GM12864 (cell line): Measurements from ENCODE around the gene CXCL11.

Source experiments
- DNase-seq: peaks from one replicate; pipeline ENCODE4 v3.0.0-alpha.2; 2011; ENCODE audit warnings: low read depth
- H3K4me3 ChIP-seq: 2 replicates; pipeline ENCODE4 v1.5.1; 2011; ENCODE audit warnings: mild to moderate bottlenecking, low read depth, low read length, control low read depth
- TF ChIP-seq, protein P1 (sequence below): IDR thresholded peaks from 2 replicates; pipeline ENCODE4 v1.5.1; 2011; ENCODE audit warnings: low read depth, mild to moderate bottlenecking, moderate library complexity, low read length, control low read depth, inconsistent platforms; ENCODE audit errors: missing control alignments

CXCL11 gene

GRCh38 chr4:76035799-76036380 lies at the start of gene CXCL11:
Gene CXCL11, minus strand, starts transcription at chr4:76036070. Its CDS starts 83 bp downstream, at chr4:76035987.
- DNase-seq: no peak
- H3K4me3 ChIP-seq: no peak within 1 kb of the TSS
- TF ChIP-seq, protein P1, sequence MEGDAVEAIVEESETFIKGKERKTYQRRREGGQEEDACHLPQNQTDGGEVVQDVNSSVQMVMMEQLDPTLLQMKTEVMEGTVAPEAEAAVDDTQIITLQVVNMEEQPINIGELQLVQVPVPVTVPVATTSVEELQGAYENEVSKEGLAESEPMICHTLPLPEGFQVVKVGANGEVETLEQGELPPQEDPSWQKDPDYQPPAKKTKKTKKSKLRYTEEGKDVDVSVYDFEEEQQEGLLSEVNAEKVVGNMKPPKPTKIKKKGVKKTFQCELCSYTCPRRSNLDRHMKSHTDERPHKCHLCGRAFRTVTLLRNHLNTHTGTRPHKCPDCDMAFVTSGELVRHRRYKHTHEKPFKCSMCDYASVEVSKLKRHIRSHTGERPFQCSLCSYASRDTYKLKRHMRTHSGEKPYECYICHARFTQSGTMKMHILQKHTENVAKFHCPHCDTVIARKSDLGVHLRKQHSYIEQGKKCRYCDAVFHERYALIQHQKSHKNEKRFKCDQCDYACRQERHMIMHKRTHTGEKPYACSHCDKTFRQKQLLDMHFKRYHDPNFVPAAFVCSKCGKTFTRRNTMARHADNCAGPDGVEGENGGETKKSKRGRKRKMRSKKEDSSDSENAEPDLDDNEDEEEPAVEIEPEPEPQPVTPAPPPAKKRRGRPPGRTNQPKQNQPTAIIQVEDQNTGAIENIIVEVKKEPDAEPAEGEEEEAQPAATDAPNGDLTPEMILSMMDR: no peak

DNA sequence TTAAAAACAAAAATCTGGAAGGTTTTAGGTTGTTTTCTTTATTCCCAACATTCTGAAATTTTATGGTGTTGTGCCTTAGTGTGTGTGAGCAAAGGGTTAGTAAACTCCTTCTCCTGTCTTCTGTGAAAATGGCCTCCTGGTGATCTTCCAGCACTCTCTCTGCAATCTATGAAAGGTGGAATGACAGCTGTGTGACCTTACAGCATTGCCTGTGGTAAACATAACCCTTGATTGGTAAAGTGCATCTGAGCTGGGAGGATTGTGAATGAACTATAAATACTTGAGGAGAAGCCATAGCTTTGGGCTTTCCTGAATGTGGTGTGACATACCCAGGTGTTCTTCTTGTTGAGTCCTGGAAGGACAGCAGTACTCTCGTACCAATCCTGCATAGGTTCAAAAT lies 48.7 kb upstream of the CXCL11 start:
- no peak overlapping the region for H3K4me3 ChIP-seq
- DNase-seq: no peak
- TF ChIP-seq, protein P1: no peak

- no peak for DNase-seq
- no peak overlapping the region for H3K4me3 ChIP-seq
- TF ChIP-seq, protein P1: no peak
Measured at GRCh38 chr4:76083386-76083988, 47.6 kb upstream of the CXCL11 start.

- TF ChIP-seq, protein P1: no peak
- no peak for DNase-seq
- H3K4me3 ChIP-seq: no peak overlapping the region
Measured at GRCh38 chr4:76078033-76078613, 42.3 kb upstream of the CXCL11 start.

DNA sequence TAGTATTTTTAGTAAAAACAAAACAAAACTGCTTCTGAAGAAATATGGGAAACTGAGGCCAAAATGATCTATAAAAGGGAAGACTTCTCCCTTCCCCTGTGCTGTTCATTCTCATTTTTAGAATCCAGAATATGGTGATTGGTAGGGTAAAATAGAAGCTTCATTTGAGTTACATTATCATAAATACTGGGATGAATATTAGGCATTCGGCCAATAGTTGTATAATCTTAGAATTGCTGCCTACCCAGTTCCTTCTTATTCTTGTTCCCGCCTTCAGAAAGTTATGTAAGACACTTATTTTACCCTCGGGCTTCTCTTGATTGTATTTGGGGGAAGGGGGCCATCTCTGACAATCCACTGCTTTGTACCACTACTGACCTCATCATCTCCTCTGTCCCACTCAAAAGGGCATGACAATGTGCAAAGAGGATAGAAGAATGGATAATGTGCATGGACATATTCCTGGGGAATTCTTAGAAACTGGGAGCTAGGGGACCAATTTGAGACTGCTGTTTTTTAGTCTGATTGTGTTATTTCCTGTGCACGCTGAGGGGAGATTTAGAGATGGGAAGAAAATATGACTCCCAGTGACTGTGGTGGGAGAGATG lies 39.2 kb upstream of the CXCL11 start:
- no peak overlapping the region for H3K4me3 ChIP-seq
- no peak for DNase-seq
- TF ChIP-seq, protein P1: no peak

DNA sequence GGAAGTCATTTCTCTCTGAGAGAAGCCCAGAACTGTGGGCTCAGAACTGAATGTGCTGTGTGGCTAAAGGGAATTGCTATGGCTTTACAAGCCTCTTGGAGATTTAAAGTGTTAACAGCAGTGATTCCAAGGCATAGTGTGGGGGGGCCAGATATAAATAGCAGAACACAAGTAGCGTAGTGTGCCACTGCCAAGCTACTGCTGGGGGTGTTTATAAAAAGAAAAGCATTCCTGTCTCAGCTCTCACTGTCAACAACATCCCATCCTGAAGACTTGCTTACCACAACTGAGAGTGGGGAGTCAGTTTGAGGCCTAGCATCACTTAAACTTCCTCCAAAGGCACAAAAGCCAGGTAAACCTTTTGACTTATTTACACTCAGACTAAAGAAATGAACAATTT lies 38.6 kb upstream of the CXCL11 start, which contains the start of gene ART3:
Gene ART3 (plus strand): TSS at position 242 of the 400 bp plus-strand sequence. CDS start 1,181 bp downstream, outside the sequence.
- no peak within 1 kb of the TSS for H3K4me3 ChIP-seq
- TF ChIP-seq, protein P1: no peak
- DNase-seq: no peak

- TF ChIP-seq, protein P1: no peak
Measured at GRCh38 chr4:76072760-76073159, 36.9 kb upstream of the CXCL11 start.

More at GRCh38 chr4:76072760-76073159, 36.9 kb upstream of the CXCL11 start:
- no peak for DNase-seq
- H3K4me3 ChIP-seq: no peak overlapping the region
